GM06990 (cell line): ENCODE measurements around the gene SLC13A5.

Source experiments
- DNase-seq: peaks from one replicate; pipeline ENCODE4 v3.0.0-alpha.2; 2011; ENCODE audit not compliant: insufficient read length; ENCODE audit errors: extremely low read depth
- H3K27me3 ChIP-seq: replicated peaks from 2 replicates; pipeline ENCODE4 v1.6.0; 2011; ENCODE audit warnings: low read length; ENCODE audit not compliant: control insufficient read depth, insufficient read depth
- H3K36me3 ChIP-seq: 2 replicates; pipeline ENCODE4 v1.5.1; 2011; ENCODE audit warnings: low read length; ENCODE audit not compliant: control insufficient read depth, insufficient read depth
- H3K4me3 ChIP-seq: replicated peaks from 2 replicates; pipeline ENCODE4 v1.5.1; 2011; ENCODE audit warnings: low read depth, mild to moderate bottlenecking, control low read depth, low read length
- CTCF ChIP-seq: IDR thresholded peaks from 2 replicates; pipeline ENCODE4 v1.5.1; 2011; ENCODE audit warnings: low read length, control low read depth, mild to moderate bottlenecking, inconsistent platforms; ENCODE audit not compliant: insufficient read depth, poor library complexity, severe bottlenecking

SLC13A5 gene

GRCh38 chr17:6670999-6671398, 42.2 kb downstream of the SLC13A5 start:
- no peak for TF ChIP-seq CTCF
- Histone ChIP-seq H3K27me3 (no peaks in the 10 kb centered on the region), H3K4me3 (no peak overlapping the region), H3K36me3 (no peaks in the 10 kb centered on the region)
- no peak for DNase-seq

- TF ChIP-seq CTCF = no peak
- Histone ChIP-seq H3K27me3 (no peaks in the 10 kb centered on the region), H3K36me3 (no peaks in the 10 kb centered on the region), H3K4me3 (no peak overlapping the region)
- no peak for DNase-seq
These were observed 42.6 kb downstream of the SLC13A5 start for GRCh38 chr17:6670571-6670970.

- Histone ChIP-seq H3K27me3 (no peaks in the 10 kb centered on the region), H3K4me3 (no peak overlapping the region), H3K36me3 (no peaks in the 10 kb centered on the region)
- no peak for DNase-seq
- TF ChIP-seq CTCF = no peak
These were observed 43.5 kb downstream of the SLC13A5 start for GRCh38 chr17:6669479-6670212.

GRCh38 chr17:6668727-6669425, 44.3 kb downstream of the SLC13A5 start:
- Histone ChIP-seq H3K27me3 (no peaks in the 10 kb centered on the region), H3K4me3 (no peak overlapping the region), H3K36me3 (no peaks in the 10 kb centered on the region)
- TF ChIP-seq CTCF = no peak
- DNase-seq = no peak

GRCh38 chr17:6668219-6668618, 45.0 kb downstream of the SLC13A5 start:
- no peaks in the 10 kb centered on the region for H3K36me3 ChIP-seq
- TF ChIP-seq CTCF = no peak
- no peak overlapping the region for H3K4me3 ChIP-seq
- no peak for DNase-seq
- no peaks in the 10 kb centered on the region for H3K27me3 ChIP-seq
